Sciatic nerve (tissue), 2 donors: ENCODE data around the gene CPXM1. TPM values are rescaled to one million over a fixed set of nuclear protein-coding genes. Genes with fewer than 3 reads are reported as not detected.
"Not testable (repeated sequence)": the region's sequence is repeated elsewhere in the genome, so short reads cannot be mapped to it uniquely, and the experiment has no call there.

ENCODE experiments used
- ATAC-seq: fragments of 200-7000 bp; cut with Tn5 transposase; one replicate; pipeline ENCODE4 v1.9.1; 2020; ENCODE audit warnings: mild to moderate bottlenecking, moderate library complexity
- DNase-seq: peaks from one replicate; pipeline ENCODE4 v3.0.0-alpha.2; 2020; ENCODE audit warnings: low spot score
- intact Hi-C: fragments of 100-400 bp; cut with DNase I; formaldehyde crosslinking; loops from one replicate; pipeline ENCODE4 v1.14.2; 2022
- total RNA-seq: library from RNA; stranded (reverse); fragmentation: NEBNext Ultra II Directional; extraction: Animal tissue kit (Norgen Biotek cat#: 25700); gene quantifications from one replicate; pipeline ENCODE4 v1.2.1, GENCODE V29; 2021
- donor health status: DM: no; HTN: no; CAD: no.
- donor health status: DM: no; HTN: no; CAD: no.

CPXM1 gene
- 5.9 TPM for total RNA-seq

DNA sequence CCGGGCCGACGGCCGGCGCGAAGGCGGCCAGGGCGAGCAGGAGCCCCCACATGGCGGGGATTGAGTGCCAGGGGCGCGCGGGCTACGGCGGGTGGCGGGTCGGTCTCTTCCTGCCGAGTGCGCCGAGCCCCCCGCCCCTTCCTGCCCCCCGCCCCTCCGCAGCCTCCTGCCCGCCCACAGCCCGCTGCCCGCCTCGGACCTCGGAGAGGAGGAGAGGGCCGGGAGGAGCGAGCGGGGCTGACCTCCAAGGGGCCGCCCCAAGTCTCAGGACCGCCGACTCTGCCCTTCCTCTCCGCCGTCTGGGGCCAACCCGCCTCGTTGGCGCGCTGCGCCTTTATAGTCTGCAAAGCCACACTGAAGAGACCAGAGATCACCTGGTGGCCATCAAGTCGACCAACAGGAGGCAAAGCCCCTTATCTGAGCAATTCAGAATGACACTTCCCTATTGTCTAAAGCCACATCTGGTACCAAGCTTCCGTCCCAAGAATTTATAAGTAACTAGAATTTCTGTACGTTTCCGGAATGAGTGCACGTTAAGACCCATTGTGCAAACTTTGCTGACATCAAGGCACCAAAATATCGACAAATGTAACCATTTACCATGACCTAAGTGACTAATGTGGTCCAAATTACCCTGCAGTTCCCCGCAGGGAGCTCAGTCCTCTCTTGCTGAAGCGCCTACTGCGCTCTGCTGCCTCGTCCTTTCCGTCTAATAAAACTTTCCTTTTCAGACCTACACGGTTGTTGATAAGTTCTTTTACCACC lies at the start of gene CPXM1:
Gene CPXM1 (minus strand): TSS at position 107 of the 765 bp plus-strand sequence. CDS start 55 bp downstream, at position 52.
- intact Hi-C loops, result no loop called here
- ATAC-seq (no peak), DNase-seq (no peak)

- ATAC-seq, result no peak
- DNase-seq, result no peak
- intact Hi-C loops, result no loop called here
Observed at GRCh38 chr20:2849529-2849928, 49.1 kb upstream of the CPXM1 start.

- ATAC-seq (no peak), DNase-seq (no peak)
- intact Hi-C loops, result no loop called here
Observed at GRCh38 chr20:2847802-2848201, 47.4 kb upstream of the CPXM1 start.

- ATAC-seq (no peak), DNase-seq (no peak)
- intact Hi-C loops, result no loop called here
Observed at GRCh38 chr20:2846698-2847097, 46.3 kb upstream of the CPXM1 start.

- no peak for DNase-seq
- ATAC-seq, result no peak
- intact Hi-C loops, result no loop called here
Observed at GRCh38 chr20:2845607-2846006, 45.2 kb upstream of the CPXM1 start.

GRCh38 chr20:2840967-2841531 lies 40.6 kb upstream of the CPXM1 start:
- ATAC-seq (peak; percentile 64), DNase-seq (peak; percentile 82)
- intact Hi-C loops, result no loop called here

- ATAC-seq (peak; percentile 98), DNase-seq (peak; percentile 93)
- intact Hi-C loops, result no loop called here
Observed at GRCh38 chr20:2840138-2840966, 39.9 kb upstream of the CPXM1 start, which contains the start of the genes PCED1A and VPS16. TSS of gene PCED1A (minus strand) at chr20:2840655. CDS start at chr20:2839912, 743 bp downstream. TSS of gene VPS16 (plus strand) at chr20:2840745. CDS start at chr20:2840775, 30 bp downstream.

GRCh38 chr20:2839732-2840137 lies 39.3 kb upstream of the CPXM1 start:
- intact Hi-C loops, result no loop called here
- DNase-seq, result no peak
- ATAC-seq, result no peak

DNA sequence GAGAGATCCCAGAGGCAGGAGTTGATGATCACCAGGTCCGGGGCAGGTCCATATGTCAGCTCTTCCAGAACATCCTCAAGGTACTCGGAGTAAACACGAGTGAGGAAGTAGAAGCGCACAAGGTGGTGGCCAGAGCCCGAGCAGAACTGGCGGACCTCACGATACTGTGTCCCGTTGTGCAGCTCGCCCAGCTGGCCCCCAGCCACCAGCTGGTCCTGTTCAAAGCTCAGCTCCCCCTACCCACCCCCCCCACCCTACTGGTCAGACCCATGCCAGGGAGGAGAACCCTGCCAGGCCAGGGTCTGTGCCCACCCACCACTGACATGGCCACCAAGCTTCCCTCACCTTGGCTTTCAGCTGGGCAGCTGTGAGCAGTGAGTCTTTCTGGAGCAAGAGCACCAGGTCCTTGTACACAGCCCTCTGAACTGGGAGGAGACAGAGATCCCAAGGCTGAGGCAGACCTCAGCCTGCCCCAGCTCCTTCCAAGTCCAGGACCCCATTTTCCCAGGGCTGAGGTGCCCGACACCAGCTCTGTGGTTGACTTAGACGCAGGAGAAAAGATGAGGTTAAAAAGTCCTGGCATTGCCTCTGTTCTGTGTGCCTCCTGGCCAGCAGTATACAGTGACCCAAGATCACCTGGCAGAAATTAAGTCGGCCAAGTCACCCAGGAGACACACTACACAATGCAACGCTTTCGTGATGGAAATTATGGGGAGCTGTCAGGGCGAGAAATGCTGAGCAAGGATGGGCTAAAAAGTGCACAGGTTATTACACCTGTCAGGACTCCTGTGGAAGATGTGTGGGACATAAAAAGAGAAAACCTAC lies 38.6 kb upstream of the CPXM1 start:
- DNase-seq (no peak), ATAC-seq (no peak)
- intact Hi-C loops, result no loop called here

DNA sequence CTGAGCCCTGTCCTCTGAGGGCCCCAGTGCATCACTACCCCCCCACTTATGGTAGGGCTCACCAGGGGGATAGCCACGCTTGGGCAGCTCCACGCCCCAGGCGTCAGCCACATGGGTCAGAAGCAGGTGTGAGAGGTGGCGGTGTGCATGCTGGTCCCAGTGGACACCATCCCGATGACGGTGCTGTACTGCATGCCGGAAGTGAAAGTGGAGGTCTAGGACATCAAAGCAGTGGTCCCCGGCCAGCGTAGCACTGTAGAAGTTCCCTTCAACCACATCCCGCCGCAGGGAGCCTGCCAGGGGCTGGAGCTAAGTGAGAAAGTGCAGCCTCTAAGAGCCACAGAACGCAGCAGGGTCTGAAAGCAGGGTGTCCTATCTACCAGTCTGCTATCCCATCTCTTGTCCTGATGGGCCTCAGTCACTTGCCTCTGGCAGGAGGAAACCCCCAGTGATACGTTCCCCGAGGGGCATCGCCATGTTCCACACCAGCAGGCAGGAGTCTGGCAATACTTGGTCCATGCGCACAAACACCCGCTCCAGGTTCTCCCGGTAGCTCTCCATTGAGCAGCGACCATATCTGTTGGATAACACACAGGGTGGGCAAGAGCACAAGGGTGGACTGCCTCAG lies 37.9 kb upstream of the CPXM1 start:
- intact Hi-C loops, result no loop called here

GRCh38 chr20:2837221-2837960 lies 37.0 kb upstream of the CPXM1 start:
- ATAC-seq (no peak), DNase-seq (no peak)
- intact Hi-C loops, result no loop called here

More for the DNA sequence above, 37.9 kb upstream of the CPXM1 start:
- DNase-seq (no peak), ATAC-seq (no peak)

DNA sequence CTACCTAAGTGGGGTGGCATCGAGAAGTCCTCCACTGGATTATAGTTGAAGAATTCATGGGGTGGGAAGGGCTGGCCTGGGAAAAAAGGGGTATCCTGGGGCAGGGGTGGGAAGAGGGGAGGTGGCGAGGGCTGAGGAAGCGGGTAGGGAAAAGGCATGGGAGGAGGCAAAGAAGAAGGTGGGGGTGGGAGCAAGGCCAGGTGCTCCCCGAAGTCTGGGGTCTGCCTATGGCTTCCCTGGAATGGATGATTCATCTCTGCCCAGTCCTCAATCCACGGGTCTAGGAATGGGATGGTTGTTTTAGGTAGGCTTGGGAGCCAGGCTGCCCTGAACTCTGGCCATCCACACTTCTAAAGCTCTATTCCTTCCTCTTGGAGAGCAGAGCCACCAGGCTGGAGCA lies 35.6 kb upstream of the CPXM1 start:
- no peak for ATAC-seq
- intact Hi-C loops, result no loop called here

GRCh38 chr20:2835331-2835796 lies 34.9 kb upstream of the CPXM1 start:
- ATAC-seq (no peak), DNase-seq (no peak)
- intact Hi-C loops, result no loop called here

More for the DNA sequence above, 35.6 kb upstream of the CPXM1 start:
- DNase-seq, result no peak

DNA sequence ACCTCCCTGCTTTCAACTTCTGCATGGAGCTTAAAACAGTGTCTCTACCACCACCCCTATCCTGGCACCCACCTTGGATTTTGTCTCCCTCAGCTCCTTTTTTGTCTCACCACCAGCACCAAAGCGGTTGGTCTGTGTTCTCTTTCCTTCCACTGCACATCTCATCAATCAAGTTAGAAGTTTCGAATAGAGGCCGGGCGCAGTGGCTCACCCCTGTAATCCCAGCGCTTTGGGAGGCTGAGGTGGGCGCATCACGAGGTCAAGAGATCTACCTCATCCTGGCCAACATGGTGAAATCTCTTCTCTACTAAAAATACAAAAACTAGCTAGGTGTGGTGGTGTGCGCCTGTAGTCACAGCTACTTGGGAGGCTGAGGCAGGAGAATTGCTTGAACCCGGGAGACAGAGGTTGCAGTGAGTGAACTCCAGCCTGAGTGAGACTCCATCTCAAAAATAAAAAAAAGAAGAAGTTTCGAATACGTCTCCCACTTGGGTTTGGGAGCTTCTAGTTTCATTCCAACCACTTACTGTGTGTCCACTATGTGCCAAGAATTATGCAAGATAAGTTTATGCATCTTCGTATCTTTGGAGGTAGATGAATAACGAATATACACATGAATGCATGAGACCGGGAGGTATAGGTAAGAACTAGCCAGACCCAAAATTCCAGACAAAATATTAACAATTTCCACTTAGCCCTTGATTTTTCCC lies 34.1 kb upstream of the CPXM1 start:
- ATAC-seq (no peak), DNase-seq (no peak)
- intact Hi-C loops, result no loop called here

GRCh38 chr20:2833761-2834160 lies 33.3 kb upstream of the CPXM1 start:
- DNase-seq (no peak), ATAC-seq (no peak)
- intact Hi-C loops, result no loop called here

- intact Hi-C loops, ATAC-seq, DNase-seq: not testable (repeated sequence)
Observed at GRCh38 chr20:2831206-2831605, 30.8 kb upstream of the CPXM1 start.

DNA sequence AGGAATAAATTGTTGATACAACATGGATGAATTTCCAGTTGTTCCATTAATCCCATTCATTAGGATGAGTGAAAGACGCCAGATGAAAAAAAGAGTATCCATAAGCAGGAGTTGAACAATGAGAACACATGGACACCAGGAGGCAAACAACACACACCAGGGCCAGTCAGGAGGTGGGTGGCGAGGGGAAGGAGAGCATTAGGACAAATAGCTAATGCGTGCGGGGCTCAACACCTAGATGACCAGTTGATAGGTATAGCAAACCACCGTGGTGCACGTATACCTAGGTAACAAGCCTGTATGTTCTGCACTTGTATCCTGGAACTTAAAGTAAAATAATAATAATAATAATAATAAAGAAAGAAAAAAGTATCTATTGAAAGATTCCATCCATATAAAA lies 28.9 kb upstream of the CPXM1 start:
- DNase-seq (no peak), ATAC-seq (no peak)
- intact Hi-C loops, result no loop called here
